Motor neuron (in vitro differentiated cells): ENCODE data around the gene PRDM8. TPM values are rescaled to one million over a fixed set of nuclear protein-coding genes. Genes with fewer than 3 reads are reported as not detected.
"Not testable (repeated sequence)": the region's sequence is repeated elsewhere in the genome, so short reads cannot be mapped to it uniquely, and the experiment has no call there.

ENCODE experiments used
- ATAC-seq, 8 experiments: fragments of 200-7000 bp; cut with Tn5 transposase; replicated peaks in 6 of 8; 2 replicates each; pipeline ENCODE4 v1.8.0; 2021; ENCODE audit warnings: mild to moderate bottlenecking in 8 of 8, moderate library complexity in 8 of 8
- H3K27ac ChIP-seq, 2 donors: fragments of 250-450 bp; sonication (Bioruptor Pico); 2 replicates each; pipeline ENCODE4 v1.9.0; 2021; ENCODE audit warnings: antibody characterized with exemption in 2 of 2, mild to moderate bottlenecking in 2 of 2, moderate library complexity in 1 of 2
- H3K4me1 ChIP-seq, 2 donors: fragments of 250-450 bp; sonication (Bioruptor Pico); replicated peaks in 1 of 2; 2 replicates each; pipeline ENCODE4 v1.6.1; 2021; ENCODE audit warnings: antibody characterized with exemption in 2 of 2, mild to moderate bottlenecking in 2 of 2, moderate library complexity in 1 of 2
- H3K4me3 ChIP-seq, 5 donors: fragments of 250-450 bp; sonication (Bioruptor Pico); 2 replicates each; pipeline ENCODE4 v1.9.0; 2021; ENCODE audit warnings: antibody characterized with exemption in 5 of 5, mild to moderate bottlenecking in 5 of 5, moderate library complexity in 4 of 5
- WGBS, 10 experiments: fragments of 450-650 bp; shearing (Covaris generic); methylation state at CpG; one replicate each; pipeline ENCODE4 v1.0.0; 2022; 5-methylcytosine and 5-hydroxymethylcytosine counted together
- in situ Hi-C, 9 experiments: fragments of 400-800 bp; cut with MboI; loops; one replicate each; pipeline ENCODE4 v1.15.0; 2021; ENCODE audit warnings: low sequenced_read_pairs in 9 of 9, low pct_unique_long_range_greater_than_20kb in 2 of 9; ENCODE audit not compliant: unreplicated experiment in 9 of 9
- total RNA-seq, 8 experiments: library from RNA; unstranded; fragments of 300-600 nt; gene quantifications; 2 replicates each; pipeline versions ENCODE4 v1.2.3 to v1.2.4, GENCODE V29; 2022

Gene PRDM8
- total RNA-seq, 8 experiments from 2014 or later = 0.91 to 62.4 (median 21.7) TPM

DNA sequence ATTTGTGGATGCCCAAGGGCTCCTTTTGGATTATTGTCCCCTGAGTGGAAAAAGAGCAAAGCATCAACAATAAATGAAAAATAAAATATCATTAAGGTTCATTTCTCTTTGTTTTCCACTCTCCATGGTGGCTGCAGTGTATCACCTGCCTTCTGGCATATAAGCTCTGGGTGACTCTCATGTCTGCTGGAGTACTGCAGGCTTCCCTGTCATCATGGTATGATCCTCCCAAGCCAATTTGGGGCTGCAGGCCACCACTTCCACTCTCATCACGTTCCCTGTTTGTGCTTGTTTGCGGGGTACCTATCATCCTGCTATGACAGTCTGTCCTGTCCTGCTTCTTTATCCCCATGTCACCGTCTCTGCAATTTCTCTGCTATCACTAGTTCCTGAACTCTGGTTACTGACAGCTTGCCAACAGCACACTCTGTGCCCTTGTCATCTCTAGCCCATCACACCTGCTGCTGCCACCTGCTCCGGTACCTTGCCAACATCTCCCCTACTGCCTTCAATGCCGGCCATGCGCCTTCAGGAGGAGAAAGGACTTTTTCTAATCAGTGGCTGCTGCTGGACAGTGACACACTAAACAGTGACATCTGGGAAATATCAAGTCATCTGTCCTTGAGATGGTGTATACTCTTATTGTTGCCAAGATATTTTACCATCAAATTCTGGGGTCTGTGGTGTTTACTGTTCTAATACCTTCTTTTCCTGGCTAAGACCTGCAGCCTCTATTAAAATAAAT is 46.1 kb downstream of the PRDM8 start:
- no peak for ATAC-seq

DNA sequence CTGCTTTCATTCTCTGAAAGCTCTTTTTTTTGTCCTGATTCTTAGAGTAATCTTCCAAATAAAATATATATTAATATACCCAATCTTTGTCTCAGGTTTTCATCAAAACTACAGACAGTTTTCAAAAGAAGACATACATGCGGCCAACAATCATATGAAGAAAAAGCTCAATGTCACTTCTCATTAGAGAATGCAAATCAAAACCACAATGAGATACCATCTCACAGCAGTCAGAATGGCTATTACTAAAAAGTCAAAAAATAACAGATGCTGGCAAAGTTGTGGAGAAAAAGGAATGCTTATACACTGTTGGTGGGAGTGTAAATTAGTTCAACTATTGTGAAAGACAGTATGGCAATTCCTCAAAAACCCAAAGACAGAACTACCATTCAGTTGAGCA is 50.2 kb downstream of the PRDM8 start:
- in situ Hi-C loops = loop anchor here in 1 of 9 experiments (25.0 kb wide), 1 partner anchor 90 kb away; the partner anchor contains the start of gene CFAP299
- H3K4me3 ChIP-seq, H3K4me1 ChIP-seq, H3K27ac ChIP-seq, ATAC-seq: not testable (repeated sequence)
- 71 to 100% (median 100%) methylated on average over 1 of the region's 1 CpG for WGBS, 10 experiments

More for the DNA sequence above, 46.1 kb downstream of the PRDM8 start:
- H3K4me1 ChIP-seq = no peaks in the 10 kb centered on the region
- no peak overlapping the region for H3K27ac ChIP-seq
- no peak overlapping the region for H3K4me3 ChIP-seq
- in situ Hi-C loops = loop anchor here in 1 of 9 experiments (25.0 kb wide), 1 partner anchor 94 kb away; the partner anchor contains the start of gene CFAP299
- 50 to 100% (median 70%) methylated on average over 1 to 6 of the region's 6 CpGs; no CpG with 5 or more reads in 1 of the 10 experiments for WGBS, 10 experiments

DNA sequence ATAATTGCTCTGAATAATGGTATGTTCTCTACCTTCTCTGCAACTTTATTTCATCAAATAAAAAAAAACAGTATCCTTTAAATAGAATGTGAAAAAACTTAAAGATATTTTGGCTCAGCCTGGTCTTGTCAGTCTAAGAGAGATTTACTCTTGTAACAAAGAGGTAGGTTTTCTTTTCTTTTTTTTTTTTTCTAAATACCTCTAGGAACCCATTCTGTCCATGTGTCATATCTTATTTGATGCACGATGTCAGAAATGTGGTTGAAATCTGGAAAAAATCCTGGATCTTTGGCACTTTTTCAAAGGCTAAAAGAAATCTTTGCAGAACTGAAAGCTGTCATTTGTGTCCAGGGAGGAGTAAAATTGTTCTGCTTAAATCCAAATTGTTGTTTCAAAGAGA is 51.8 kb downstream of the PRDM8 start:
- in situ Hi-C loops = loop anchor here in 1 of 9 experiments (25.0 kb wide), 1 partner anchor 88 kb away; the partner anchor contains the start of gene CFAP299
- Histone ChIP-seq H3K4me3 (no peak overlapping the region), H3K4me1 (no peaks in the 10 kb centered on the region), H3K27ac (no peak overlapping the region)
- 0 to 80% (median 36%) methylated on average over 1 of the region's 1 CpG; no CpG with 5 or more reads in 1 of the 10 experiments for WGBS, 10 experiments
- ATAC-seq = no peak

DNA sequence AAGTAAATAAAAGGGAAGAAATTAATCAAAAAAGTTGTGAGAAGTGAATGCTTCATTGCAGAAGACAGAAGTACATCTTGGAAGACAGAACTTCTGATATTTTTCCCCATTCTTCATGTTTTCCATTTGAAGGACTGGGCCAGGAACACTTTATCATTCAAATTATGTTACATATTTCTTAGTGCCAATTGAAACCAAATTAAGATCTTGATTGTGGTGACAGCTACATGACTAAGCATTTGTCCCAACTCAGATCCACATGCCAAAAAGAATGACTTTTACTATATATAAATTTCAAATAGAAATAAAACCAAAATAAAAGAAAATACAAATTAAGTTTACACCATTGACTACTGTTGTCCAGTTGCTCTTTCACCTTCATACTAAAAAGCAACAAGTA is 55.1 kb downstream of the PRDM8 start:
- no peaks in the 10 kb centered on the region for H3K4me1 ChIP-seq
- in situ Hi-C loops = no loop called here
- no peak for ATAC-seq
- H3K27ac ChIP-seq = no peak overlapping the region
- no peak overlapping the region for H3K4me3 ChIP-seq

DNA sequence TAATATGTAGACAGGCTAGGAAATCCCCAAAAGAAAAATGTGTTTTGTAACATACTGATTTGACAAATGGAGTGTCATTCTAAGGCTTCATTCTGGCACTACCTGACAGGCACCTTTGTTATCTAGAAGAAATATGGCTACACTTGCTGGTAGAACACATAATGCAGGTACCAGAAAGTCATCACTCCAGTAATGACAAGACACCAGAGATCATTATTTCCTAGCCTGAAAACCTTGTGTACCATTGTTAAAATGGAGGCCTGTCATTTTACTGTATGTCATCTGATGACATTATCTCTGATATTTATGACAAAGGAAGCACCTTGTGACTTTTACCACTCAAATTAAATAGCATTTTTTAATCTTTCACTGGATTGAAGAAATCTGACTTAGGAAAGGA is 55.6 kb downstream of the PRDM8 start:
- Histone ChIP-seq H3K4me3 (no peak overlapping the region), H3K27ac (no peak overlapping the region), H3K4me1 (no peaks in the 10 kb centered on the region)
- ATAC-seq = no peak
- in situ Hi-C loops = no loop called here

DNA sequence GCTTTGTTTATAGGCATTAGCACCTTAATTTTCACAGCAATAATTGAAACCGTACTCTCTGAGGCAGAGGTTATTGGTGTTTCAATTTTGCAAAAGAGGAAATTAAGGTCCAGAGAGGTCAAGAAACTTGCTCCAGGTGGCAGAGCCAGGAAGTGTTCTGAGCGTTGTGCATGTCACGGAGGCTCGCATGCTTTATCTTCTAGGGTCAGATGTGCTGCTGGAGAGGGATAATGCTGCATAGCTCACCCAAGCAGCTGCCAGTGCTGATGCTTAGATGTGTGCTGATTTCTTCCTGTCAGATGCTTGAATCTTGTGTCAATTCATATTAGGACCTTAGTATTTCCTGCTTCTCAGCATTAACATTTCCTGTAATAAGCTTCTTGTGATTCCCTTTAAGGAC is 56.2 kb downstream of the PRDM8 start:
- 64 to 100% (median 80%) methylated on average over 1 to 4 of the region's 4 CpGs; no CpG with 5 or more reads in 5 of the 10 experiments for WGBS, 10 experiments
- Histone ChIP-seq H3K27ac (no peak overlapping the region), H3K4me3 (no peak overlapping the region), H3K4me1 (no peaks in the 10 kb centered on the region)
- ATAC-seq = no peak
- in situ Hi-C loops = no loop called here

Other genes starting within 250 kb of the PRDM8 start
- 10 to 100 TPM; 10.5 to 72.6 (median 39.5) TPM for gene ANTXR2, start 124.3 kb upstream of the PRDM8 start, total RNA-seq
- 1 to 10 TPM in 3 of 8 experiments, under 1 TPM in 4, not detected in 1; 0.09 to 3.3 (median 0.86) TPM for gene FGF5, start 69.2 kb downstream of the PRDM8 start, total RNA-seq
- gene CFAP299, start 138.2 kb downstream of the PRDM8 start, total RNA-seq = 1 to 10 TPM in 3 of 8 experiments, under 1 TPM in 5; 0.41 to 7.1 (median 0.74) TPM